ENCODE data around the gene DSCAML1. TPM values are rescaled to one million over a fixed set of nuclear protein-coding genes. Genes with fewer than 3 reads are reported as not detected.

Gene DSCAML1
- total and polyA plus RNA-seq, 2 of the 8 experiments (the other 6 are each of a cell fraction or from before 2014, with no cell fraction given), result 0.19 to 0.24 TPM

GRCh38 chr11:117627259-117627658, 169.8 kb downstream of the DSCAML1 start:
- FAIRE-seq, result no peak
- no peak overlapping the region for H2AK5ac ChIP-seq (ENCODE audit: low read depth, low read length)
- no peak overlapping the region for H4K8ac ChIP-seq (ENCODE audit: extremely low read depth, insufficient read depth, low read length)
- TF ChIP-seq TBP (IDR thresholded peaks at IDR 0.05; ENCODE audit: low read depth, low read length) (no peak), SIN3A (conservative IDR thresholded peaks at IDR 0.05 in 1 of 2, IDR thresholded peaks at IDR 0.05 in 1 of 2; ENCODE audit: low read depth in 1 of 2, low read length in 2 of 2) (no peak)
- no peak overlapping the region for H4K5ac ChIP-seq (ENCODE audit: insufficient read length, low read depth, low read length)
- H3K4ac ChIP-seq (replicated peaks; ENCODE audit: insufficient read length, low read depth, low read length), result no peak overlapping the region
- H3K4me3 ChIP-seq (ENCODE audit: extremely low read depth in 1 of 4, insufficient read depth in 2 of 4, low read depth in 3 of 4, low read length in 4 of 4), result no peak overlapping the region
- no peaks in the 10 kb centered on the region for H3K36me3 ChIP-seq (ENCODE audit: control insufficient read depth in 2 of 4, insufficient read depth in 4 of 4, low read length in 3 of 4)
- no peaks in the 10 kb centered on the region for H3K27me3 ChIP-seq (replicated peaks in 1 of 4; ENCODE audit: control insufficient read depth in 3 of 4, extremely low read depth in 1 of 4, insufficient read depth in 3 of 4, low read length in 3 of 4)
- no peak for DNase-seq (ENCODE audit: low read depth in 1 of 2, low spot score in 2 of 2)
- H3K4me1 ChIP-seq (replicated peaks in 1 of 4; ENCODE audit: control insufficient read depth in 3 of 4, insufficient read depth in 4 of 4, low read length in 3 of 4), result no peaks in the 10 kb centered on the region
- no peak overlapping the region for H2BK15ac ChIP-seq (ENCODE audit: low read length)
- no peak overlapping the region for H4K91ac ChIP-seq (replicated peaks; ENCODE audit: insufficient read length, low read length)
- no peaks in the 10 kb centered on the region for H3K9me3 ChIP-seq (ENCODE audit: insufficient read depth in 2 of 2, low read depth in 1 of 2, low read length in 1 of 2)
- no peak overlapping the region for H3K27ac ChIP-seq (ENCODE audit: low read depth, low read length)
- H3K56ac ChIP-seq (replicated peaks; ENCODE audit: insufficient read length, low read depth, low read length), result no peak overlapping the region
- H3K4me2 ChIP-seq (ENCODE audit: insufficient read depth in 1 of 2, low read depth in 2 of 2, low read length in 2 of 2), result no peak overlapping the region
- H2BK20ac ChIP-seq (ENCODE audit: low read length), result no peak overlapping the region
- no peak overlapping the region for H3K23ac ChIP-seq (ENCODE audit: insufficient read length)
- H2AFZ ChIP-seq (ENCODE audit: low read length), result no peak overlapping the region
- no peaks in the 10 kb centered on the region for H3K79me2 ChIP-seq (ENCODE audit: control insufficient read depth in 1 of 2, insufficient read depth in 2 of 2, low read length in 2 of 2)
- ChIA-PET CTCF (ENCODE audit: partially characterized antibody) (interaction anchor here (0.7 to 6.3 kb wide), 7 partner anchors 11 to 328 kb away, joined by 3 to 44 read pairs (median 3); no protein-coding TSS in a partner anchor), POLR2A (ENCODE audit: partially characterized antibody) (no interaction called here)
- H3K23me2 ChIP-seq (ENCODE audit: low read depth, low read length), result no peaks in the 10 kb centered on the region
- no peak overlapping the region for H2BK12ac ChIP-seq (ENCODE audit: low read depth, low read length)
- no peak overlapping the region for H3K14ac ChIP-seq (ENCODE audit: insufficient read length)
- no peaks in the 10 kb centered on the region for H3K79me1 ChIP-seq (ENCODE audit: low read depth, low read length)
- H3K9ac ChIP-seq (replicated peaks in 1 of 4; ENCODE audit: extremely low read depth in 1 of 4, low read depth in 3 of 4, low read length in 3 of 4), result no peak overlapping the region
- no peak overlapping the region for H3K18ac ChIP-seq (ENCODE audit: extremely low read depth, low read length)
- no peaks in the 10 kb centered on the region for H4K20me1 ChIP-seq (replicated peaks in 1 of 2; ENCODE audit: control insufficient read depth in 1 of 2, insufficient read depth in 2 of 2, low read length in 2 of 2)
- no peak overlapping the region for H2BK5ac ChIP-seq (ENCODE audit: low read depth, low read length)
- no peak overlapping the region for H2BK120ac ChIP-seq (replicated peaks; ENCODE audit: low read depth, low read length)
- 83% methylated on average over 12 of the region's 13 CpGs; no CpG with 5 or more reads in 1 of the 2 experiments for WGBS, 2 experiments (ENCODE audit: extremely low coverage in 1 of 2, insufficient coverage in 1 of 2, insufficient read length in 1 of 2, insufficient replicate concordance in 2 of 2, low coverage in 1 of 2, low lambda C conversion rate in 2 of 2, missing lambda C conversion rate in 1 of 2)

Data from H1 (cell line).